GM19468 (cell line): Measurements from ENCODE around the gene P2RX6.
"Not testable (repeated sequence)": the region's sequence is repeated elsewhere in the genome, so short reads cannot be mapped to it uniquely, and the experiment has no call there.

Experiments
- ATAC-seq: cut with Tn5 transposase; IDR thresholded peaks from one replicate; pipeline ENCODE4 v1.9.1; 2021; ENCODE audit warnings: mild to moderate bottlenecking, moderate library complexity, moderate number of reproducible peaks; ENCODE audit not compliant: unreplicated experiment; ENCODE audit errors: extremely low read depth

P2RX6 gene

GRCh38 chr22:20993304-20994127, 21.4 kb upstream of the P2RX6 start:
- no peak for ATAC-seq

- no peak for ATAC-seq
These were observed 20.6 kb upstream of the P2RX6 start for GRCh38 chr22:20994128-20994901.

DNA sequence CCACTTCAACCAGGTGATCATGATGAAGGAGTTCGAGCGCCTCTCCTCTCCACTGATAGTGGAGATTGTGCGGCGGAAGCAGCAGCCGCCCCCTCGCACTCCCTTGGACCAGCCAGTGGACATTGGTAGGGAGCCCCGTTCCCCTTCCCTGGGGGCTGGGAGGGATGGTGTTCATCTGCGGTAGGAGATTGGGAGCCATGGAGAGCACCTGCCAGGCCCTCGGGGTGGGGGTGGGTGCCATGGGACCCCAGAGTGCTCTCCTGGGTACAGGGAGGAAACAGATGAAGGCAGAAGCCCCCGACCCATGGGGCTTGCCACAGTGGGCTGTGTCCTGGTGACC, 20.1 kb upstream of the P2RX6 start:
- ATAC-seq = no peak

DNA sequence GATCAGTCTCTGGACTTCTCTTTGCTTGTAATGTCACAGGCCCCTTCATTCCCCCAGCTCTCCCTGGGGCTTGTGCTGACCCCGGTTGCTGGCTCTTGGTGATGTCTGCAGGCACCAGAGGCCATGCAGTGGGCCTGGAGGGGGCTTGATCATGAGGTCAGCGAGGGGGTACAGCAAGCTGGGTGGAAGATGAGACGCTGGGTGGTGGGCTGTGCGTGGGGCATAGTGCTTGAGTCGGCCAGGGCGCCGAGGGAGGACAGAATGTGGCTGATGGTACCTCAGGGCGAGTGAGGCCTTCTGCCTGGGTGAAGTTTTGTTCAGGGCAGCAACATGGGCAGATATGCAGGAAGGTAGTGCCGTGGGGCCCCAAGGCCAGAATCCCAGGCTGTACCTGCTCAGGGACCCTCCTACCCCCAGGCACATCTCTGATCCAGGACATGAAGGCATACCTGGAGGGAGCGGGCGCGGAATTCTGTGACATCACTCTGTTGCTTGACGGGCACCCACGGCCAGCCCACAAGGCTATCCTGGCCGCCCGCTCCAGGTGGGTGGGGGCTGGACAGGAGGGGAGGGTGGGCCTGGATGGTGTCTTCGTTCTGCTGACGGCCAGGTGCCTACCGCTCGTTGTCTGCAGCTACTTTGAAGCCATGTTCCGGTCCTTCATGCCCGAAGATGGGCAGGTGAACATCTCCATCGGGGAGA, 19.5 kb upstream of the P2RX6 start:
- no peak for ATAC-seq

GRCh38 chr22:20996031-20996410, 18.9 kb upstream of the P2RX6 start:
- ATAC-seq = no peak

DNA sequence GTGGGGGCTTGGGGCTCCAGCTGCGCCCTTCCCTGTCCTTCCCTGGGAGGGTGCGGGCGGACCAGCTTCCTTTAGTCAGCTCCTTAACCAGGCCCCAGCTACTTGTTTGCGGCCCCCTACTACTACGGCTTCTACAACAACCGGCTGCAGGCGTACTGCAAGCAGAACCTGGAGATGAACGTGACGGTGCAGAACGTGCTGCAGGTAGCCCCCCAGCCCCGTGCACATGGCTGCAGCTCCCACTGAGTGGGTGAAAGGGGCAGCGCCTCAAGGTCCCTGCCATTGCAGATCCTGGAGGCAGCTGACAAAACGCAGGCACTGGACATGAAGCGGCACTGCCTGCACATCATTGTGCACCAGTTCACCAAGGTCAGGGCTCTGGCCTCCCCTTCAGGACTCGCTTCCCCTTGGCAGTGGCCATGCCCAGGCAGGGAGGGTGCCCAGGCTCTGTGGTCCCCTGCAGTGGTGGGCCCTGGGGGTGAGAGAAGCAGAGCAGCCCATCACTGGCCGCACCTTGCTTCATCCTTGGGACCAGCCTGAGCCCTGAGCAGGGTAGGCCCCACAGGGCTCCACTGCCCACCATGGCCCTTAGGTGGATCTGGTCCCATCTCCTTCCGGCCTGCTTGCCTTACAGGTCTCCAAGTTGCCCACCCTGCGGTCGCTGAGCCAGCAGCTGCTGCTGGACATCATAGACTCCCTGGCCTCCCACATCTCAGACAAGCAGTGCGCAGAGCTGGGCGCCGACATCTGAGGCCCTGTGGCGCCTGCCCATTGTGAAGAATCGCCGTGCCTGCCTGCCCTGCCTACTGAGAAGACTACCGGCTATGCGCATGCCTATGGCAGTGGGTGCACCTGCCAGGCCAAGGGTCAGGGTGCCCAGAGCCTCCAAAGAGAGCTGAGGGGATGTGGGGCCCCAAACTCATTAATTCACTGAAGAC, 18.1 kb upstream of the P2RX6 start:
- ATAC-seq = no peak

GRCh38 chr22:20997536-20998257, 17.3 kb upstream of the P2RX6 start:
- ATAC-seq = no peak

- no peak for ATAC-seq
These were observed 16.3 kb upstream of the P2RX6 start for GRCh38 chr22:20998411-20999336.

DNA sequence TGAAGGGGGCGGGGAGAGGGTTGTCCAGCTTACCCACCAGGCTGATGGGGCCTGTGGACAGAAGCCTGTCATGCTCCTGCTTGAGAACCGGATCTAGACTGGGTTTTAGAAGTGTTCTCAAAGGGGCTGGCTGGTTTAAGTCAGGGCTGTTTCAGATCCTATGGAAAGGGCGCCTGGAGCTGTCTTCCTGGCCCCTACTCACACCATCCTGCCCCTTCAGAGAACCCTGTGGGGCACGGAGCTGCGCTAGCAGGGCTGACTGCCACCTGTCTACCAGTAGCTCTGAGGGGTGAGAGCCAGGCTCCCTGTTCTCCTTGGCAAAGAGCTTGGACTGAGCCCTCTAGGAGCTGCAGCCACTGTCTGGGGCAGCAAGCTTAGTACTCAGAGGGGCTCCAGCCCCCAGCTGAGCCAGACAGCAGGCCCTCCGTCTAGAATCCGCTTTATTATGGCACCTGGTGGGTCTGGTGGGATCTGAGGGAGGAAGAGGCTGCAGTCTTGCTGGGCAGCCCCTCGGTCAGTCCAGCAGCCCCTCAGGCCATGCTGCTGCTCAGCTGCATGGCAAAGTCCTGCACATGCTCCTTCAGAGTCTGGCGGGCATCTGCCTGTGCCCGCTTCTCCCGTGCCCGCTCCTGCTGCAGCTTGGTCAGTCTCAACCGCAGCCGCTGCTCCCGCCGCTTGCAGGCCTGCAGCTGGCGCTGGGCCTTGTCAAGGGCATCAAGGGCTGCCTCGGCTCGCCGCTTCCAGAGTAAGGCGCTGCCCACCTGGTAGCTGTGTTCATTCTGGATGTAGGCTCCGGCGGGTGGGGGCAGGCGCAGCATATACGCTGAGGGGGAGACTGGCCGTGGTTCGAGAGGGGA, 15.4 kb upstream of the P2RX6 start:
- no peak for ATAC-seq

DNA sequence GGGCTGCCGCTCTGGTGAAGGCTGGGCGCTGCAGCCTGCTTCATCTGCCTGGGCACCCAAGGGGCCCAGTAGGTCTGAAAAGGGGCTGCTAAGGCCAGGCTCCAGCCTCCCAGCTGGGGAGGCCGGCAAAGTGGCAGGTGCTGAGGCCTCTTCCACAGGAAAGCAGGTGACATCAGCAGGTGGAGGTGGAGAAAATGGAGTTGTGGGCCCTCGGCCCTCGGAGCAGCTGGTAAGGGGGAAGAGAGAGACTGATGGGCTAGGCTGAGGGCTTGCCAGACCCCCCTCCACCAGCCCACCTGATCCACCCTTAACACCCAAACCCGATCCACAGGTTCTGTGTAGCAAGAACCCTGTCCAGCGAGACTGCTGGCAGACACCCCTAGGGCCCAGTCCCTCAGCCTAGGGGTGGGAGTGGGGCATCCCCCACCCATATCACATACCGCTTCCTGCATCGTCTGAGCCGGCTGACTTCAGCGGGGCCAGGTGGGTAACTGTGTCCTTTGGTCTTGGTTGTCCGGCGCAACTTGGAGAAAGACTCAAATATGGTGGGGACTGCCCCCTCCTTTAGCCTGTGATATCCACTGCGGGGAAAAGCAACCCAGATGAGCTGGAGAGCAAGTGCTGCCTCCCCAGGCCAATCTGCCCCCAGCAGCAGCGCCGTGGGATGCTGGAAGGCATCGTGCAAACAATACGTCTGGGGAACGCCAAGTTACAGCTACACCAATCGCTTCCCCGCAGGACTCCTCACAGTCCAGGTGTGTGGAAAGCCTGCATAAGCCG, 14.6 kb upstream of the P2RX6 start:
- ATAC-seq = no peak

DNA sequence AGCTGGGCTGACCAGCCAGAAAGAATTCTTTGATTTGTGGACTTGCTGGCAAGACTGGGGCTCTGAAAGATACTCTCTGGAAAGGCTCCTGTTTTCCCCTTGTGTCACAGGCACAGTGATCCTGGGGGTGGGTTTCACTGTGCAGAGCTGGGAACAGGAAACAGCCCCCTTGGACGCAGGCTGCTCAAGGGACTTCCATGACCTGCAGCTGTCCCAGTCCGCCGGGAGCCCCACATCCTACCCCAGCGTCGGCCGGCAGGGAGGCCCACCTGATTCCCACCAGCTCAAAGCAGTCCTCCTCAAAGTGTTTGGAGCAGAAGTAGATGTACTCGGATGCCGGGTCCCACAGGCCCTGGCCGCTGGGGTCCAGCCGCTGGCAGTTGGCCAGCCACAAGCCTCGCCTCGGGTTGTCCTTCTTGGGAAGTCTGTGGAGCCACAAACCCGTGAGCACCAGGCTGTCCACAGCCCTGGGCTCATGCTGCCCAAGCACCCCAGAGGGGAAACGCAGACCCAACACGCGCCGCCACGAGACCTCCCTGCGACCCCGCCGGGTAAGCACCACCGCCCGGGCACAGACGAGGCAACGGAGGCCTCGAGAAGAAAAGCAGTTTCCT, 13.9 kb upstream of the P2RX6 start:
- ATAC-seq = no peak

DNA sequence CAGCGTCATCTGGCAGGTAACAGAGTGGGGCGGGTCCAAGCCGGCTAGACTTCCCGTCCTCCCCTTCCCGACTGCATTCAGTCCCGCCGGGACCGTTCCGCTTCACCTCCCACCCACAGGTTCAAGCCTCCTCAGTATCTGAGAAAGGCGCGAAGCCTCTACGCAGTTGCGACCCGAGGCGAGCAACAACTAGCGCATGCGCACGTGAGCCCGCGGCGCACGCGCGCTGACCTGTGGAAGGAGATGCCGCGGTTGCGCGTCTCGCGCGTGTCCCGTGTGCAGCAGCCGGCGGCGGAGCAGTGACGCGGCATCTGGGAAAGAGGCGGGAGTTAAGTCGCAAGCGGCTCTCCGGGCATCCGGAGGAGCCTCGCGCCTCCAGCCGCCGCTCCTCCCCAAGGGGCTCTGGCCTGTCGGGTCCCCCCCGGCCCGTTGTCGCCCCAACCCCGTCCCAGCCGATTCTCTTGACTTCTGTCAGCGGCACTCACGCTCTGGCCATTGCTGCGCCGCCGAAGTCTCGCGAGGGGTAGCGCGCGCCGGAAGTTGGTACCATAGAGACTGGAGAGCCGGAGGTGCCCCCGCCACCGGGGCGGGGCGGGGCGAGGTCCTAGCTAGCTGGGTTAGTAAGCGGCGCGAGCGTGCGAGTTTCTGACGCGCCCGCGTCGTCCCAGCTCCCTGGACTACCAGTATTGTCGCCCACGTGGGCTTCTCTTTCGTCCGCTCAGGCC, 13.2 kb upstream of the P2RX6 start, which contains the start of gene THAP7:
Gene THAP7 (minus strand): TSS at position 518 of the 725 bp plus-strand sequence. CDS start 207 bp downstream, at position 311.
- peak; percentile 56 for ATAC-seq

DNA sequence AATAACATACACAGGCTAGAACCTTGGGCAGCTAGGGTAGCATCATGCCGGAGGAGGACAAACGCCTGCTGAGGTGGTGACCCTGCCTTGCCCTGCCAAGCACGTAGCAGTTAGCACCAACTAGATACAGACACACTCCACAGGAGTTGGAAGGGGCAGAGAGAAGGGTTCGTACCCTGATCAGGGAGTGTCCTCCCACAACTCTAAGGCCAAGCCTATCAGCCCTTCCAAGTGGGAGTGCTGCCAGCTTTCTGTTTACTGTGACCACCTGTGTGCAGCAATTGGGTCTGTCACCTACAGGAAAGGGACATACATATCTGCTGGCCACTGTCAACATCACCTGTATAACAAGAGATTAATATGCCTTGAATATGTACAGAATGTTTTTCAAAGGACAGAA, 11.2 kb upstream of the P2RX6 start:
- no peak for ATAC-seq

- not testable (repeated sequence) for ATAC-seq
These were observed 5.8 kb upstream of the P2RX6 start for GRCh38 chr22:21009208-21009607.

- no peak for ATAC-seq
These were observed 5.1 kb upstream of the P2RX6 start for GRCh38 chr22:21009638-21010425.
